MM.1S (cell line): ENCODE measurements around the gene NPC1L1.
"Not testable (repeated sequence)": the region's sequence is repeated elsewhere in the genome, so short reads cannot be mapped to it uniquely, and the experiment has no call there.

Experiments
- DNase-seq: peaks from one replicate; pipeline ENCODE4 v3.0.0-alpha.2; 2015
- H2AFZ ChIP-seq: fragments of 300-600 bp; sonication (generic); 2 replicates; pipeline ENCODE4 v1.6.0; 2016; ENCODE audit warnings: antibody characterized with exemption, low read length
- H3F3A ChIP-seq: fragments of 300-600 bp; sonication (generic); 2 replicates; pipeline ENCODE4 v1.6.1; 2016; ENCODE audit warnings: mild to moderate bottlenecking, antibody characterized with exemption, low read length, moderate library complexity, mixed read lengths; ENCODE audit not compliant: insufficient read depth
- H3K27ac ChIP-seq: fragments of 300-600 bp; sonication (generic); 2 replicates; pipeline ENCODE4 v1.5.1; 2016; ENCODE audit warnings: mild to moderate bottlenecking, low read length
- H3K27me3 ChIP-seq: fragments of 300-600 bp; sonication (generic); replicated peaks from 2 replicates; pipeline ENCODE4 v1.6.0; 2016; ENCODE audit warnings: low read length; ENCODE audit not compliant: insufficient read depth
- H3K36me3 ChIP-seq: fragments of 300-600 bp; sonication (generic); replicated peaks from 2 replicates; pipeline ENCODE4 v1.6.1; 2016; ENCODE audit warnings: mild to moderate bottlenecking, low read length, mixed read lengths; ENCODE audit not compliant: insufficient read depth
- H3K4me1 ChIP-seq: fragments of 300-600 bp; sonication (generic); 2 replicates; pipeline ENCODE4 v1.6.1; 2016; ENCODE audit warnings: low read length, mixed read lengths
- H3K4me2 ChIP-seq: fragments of 300-600 bp; sonication (generic); 2 replicates; pipeline ENCODE4 v1.6.0; 2016; ENCODE audit warnings: low read depth, low read length
- H3K4me3 ChIP-seq: fragments of 300-600 bp; sonication (generic); 2 replicates; pipeline ENCODE4 v1.5.1; 2016; ENCODE audit warnings: low read length, mixed read lengths
- H3K79me2 ChIP-seq: fragments of 300-600 bp; sonication (generic); 2 replicates; pipeline ENCODE4 v1.6.1; 2016; ENCODE audit warnings: mixed run types, low read length, mixed read lengths
- H3K9ac ChIP-seq: fragments of 300-600 bp; sonication (generic); 2 replicates; pipeline ENCODE4 v1.6.1; 2016; ENCODE audit warnings: low read length, mixed read lengths
- H3K9me2 ChIP-seq: fragments of 300-600 bp; sonication (generic); replicated peaks from 2 replicates; pipeline ENCODE4 v1.6.1; 2016; ENCODE audit warnings: mild to moderate bottlenecking, low read length, mixed read lengths; ENCODE audit not compliant: insufficient read depth
- H3K9me3 ChIP-seq: fragments of 300-600 bp; sonication (generic); replicated peaks from 2 replicates; pipeline ENCODE4 v1.6.1; 2016; ENCODE audit warnings: mild to moderate bottlenecking, low read length, mixed read lengths; ENCODE audit not compliant: insufficient read depth
- H4K20me1 ChIP-seq: fragments of 300-600 bp; sonication (generic); 2 replicates; pipeline ENCODE4 v1.6.1; 2016; ENCODE audit warnings: mild to moderate bottlenecking, low read length, moderate library complexity, mixed read lengths; ENCODE audit not compliant: insufficient read depth
- EZH2 ChIP-seq: fragments of 300-600 bp; sonication (generic); optimal IDR thresholded peaks from 2 replicates; pipeline ENCODE3; 2017; ENCODE audit warnings: low read depth, mild to moderate bottlenecking, antibody characterized with exemption, low read length, mixed read lengths
- EZH2phosphoT487 ChIP-seq: fragments of 300-600 bp; sonication (generic); IDR thresholded peaks from 2 replicates; pipeline ENCODE4 v1.6.1; 2018; ENCODE audit warnings: antibody characterized with exemption, low read length
- TF ChIP-seq, protein P1 (sequence below): fragments of 300-600 bp; sonication (generic); IDR thresholded peaks from 2 replicates; pipeline ENCODE4 v1.5.1; 2016; ENCODE audit warnings: antibody characterized with exemption, low read length, mixed read lengths

NPC1L1 gene

DNA sequence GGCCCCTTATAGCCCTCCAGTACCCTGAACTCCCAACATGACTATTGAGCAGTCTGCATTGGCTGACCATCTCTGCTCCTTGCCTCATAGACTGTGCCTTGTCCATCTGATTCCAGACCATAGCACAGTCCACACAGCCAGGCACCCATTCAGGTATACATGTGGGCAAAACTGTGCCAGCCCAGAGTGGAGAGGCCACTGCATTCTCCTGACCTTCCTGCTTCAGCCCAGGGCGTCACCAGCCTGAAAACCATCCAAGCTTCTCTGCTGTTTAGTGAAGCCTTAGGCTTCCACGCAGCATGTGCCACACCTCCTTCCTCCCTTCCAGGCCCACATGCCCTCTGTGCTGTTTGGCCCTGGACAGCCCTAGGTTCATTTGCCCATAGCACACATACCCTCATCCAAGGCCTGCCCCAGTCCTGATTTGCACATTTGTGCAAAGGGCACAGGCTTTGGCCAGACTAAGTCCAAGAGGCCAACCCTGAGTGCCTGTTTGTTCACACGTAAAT is 22.1 kb upstream of the NPC1L1 start:
- peaks cover 5% of the 10 kb centered on the region; the same call in 1 of the 2 replicates for H3K36me3 ChIP-seq
- DNase-seq: no peak
- H3F3A ChIP-seq: peaks cover 16% of the 10 kb centered on the region; the same call in 1 of the 2 replicates
- H3K4me3 ChIP-seq: no peak overlapping the region
- H3K9ac ChIP-seq: no peak overlapping the region
- H3K4me1 ChIP-seq: no peaks in the 10 kb centered on the region
- no peaks in the 10 kb centered on the region for H4K20me1 ChIP-seq
- no peaks in the 10 kb centered on the region for H3K27me3 ChIP-seq
- H3K27ac ChIP-seq: no peak overlapping the region
- no peaks in the 10 kb centered on the region for H3K9me3 ChIP-seq
- H2AFZ ChIP-seq: no peak overlapping the region
- no peak for TF ChIP-seq EZH2
- TF ChIP-seq EZH2phosphoT487: no peak
- TF ChIP-seq, protein P1, sequence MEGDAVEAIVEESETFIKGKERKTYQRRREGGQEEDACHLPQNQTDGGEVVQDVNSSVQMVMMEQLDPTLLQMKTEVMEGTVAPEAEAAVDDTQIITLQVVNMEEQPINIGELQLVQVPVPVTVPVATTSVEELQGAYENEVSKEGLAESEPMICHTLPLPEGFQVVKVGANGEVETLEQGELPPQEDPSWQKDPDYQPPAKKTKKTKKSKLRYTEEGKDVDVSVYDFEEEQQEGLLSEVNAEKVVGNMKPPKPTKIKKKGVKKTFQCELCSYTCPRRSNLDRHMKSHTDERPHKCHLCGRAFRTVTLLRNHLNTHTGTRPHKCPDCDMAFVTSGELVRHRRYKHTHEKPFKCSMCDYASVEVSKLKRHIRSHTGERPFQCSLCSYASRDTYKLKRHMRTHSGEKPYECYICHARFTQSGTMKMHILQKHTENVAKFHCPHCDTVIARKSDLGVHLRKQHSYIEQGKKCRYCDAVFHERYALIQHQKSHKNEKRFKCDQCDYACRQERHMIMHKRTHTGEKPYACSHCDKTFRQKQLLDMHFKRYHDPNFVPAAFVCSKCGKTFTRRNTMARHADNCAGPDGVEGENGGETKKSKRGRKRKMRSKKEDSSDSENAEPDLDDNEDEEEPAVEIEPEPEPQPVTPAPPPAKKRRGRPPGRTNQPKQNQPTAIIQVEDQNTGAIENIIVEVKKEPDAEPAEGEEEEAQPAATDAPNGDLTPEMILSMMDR: no peak
- no peak overlapping the region for H3K4me2 ChIP-seq
- 0 out of 2 replicates have a peak, but pooled peaks cover 6% of the 10 kb centered on the region for H3K79me2 ChIP-seq
- H3K9me2 ChIP-seq: no peaks in the 10 kb centered on the region

DNA sequence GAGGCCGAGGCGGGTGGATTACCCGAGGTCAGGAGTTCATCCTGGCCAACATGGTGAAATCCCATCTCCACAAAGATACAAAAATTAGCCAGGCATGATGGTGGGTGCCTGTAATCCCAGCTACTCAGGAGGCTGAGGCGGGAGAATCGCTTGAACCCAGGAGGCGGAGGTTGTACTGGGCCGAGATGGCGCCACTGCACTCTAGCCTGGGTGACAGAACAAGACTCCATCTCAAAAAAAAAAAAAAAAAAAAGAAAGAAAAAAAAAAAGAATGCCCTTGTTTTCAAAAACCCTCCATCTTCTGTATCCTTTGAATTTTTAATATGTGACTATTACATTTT is 21.5 kb upstream of the NPC1L1 start:
- H3K36me3 ChIP-seq, H2AFZ ChIP-seq, H3K9me2 ChIP-seq, H3K27ac ChIP-seq, H3F3A ChIP-seq, H3K9me3 ChIP-seq, H3K27me3 ChIP-seq, H3K4me2 ChIP-seq, DNase-seq, H3K9ac ChIP-seq, H4K20me1 ChIP-seq, H3K4me3 ChIP-seq, H3K4me1 ChIP-seq, H3K79me2 ChIP-seq: not testable (repeated sequence)

DNA sequence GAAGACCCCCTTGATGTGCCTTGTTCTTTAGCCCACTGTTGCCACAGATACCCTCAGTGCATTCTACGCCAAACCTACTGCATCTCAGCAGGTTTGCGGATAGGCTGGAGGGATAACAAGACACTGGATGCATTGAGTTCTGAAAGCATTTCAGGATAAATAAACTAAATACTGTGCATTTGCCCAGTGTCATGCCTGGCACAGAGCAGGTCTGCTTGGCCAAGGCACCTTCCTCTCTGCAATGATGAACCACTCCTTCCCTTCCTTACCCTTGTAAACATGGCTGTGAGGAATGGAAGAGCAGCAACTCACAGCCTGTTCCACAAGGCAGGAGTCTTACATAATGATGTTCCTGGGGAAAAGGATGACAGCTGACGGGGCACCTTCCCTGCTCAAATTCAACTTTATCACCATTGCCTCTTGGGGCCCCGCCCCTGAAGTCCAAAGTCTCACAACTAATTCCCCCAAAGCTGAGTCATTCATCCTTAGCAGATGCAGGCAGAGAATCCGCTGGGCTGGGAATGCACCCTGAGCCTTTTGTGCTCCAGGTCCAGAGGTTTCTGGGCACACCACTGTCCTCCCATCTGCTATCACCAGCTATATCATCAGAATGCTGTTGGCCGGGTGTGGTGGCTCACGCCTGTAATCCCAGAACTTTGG is 21.0 kb upstream of the NPC1L1 start:
- Histone ChIP-seq H4K20me1 (no peaks in the 10 kb centered on the region), H3K9me3 (no peaks in the 10 kb centered on the region), H3K4me2 (no peak overlapping the region), H3K79me2 (0 out of 2 replicates have a peak, but pooled peaks cover 6% of the 10 kb centered on the region), H3K4me1 (no peaks in the 10 kb centered on the region), H3K9ac (no peak overlapping the region), H3K4me3 (no peak overlapping the region), H2AFZ (no peak overlapping the region), H3K27me3 (no peaks in the 10 kb centered on the region), H3F3A (peaks cover 7% of the 10 kb centered on the region; the same call in 1 of the 2 replicates), H3K36me3 (no peaks in the 10 kb centered on the region), H3K9me2 (no peaks in the 10 kb centered on the region), H3K27ac (no peak overlapping the region)
- TF ChIP-seq, protein P1: no peak
- TF ChIP-seq EZH2: no peak
- no peak for TF ChIP-seq EZH2phosphoT487
- no peak for DNase-seq

DNA sequence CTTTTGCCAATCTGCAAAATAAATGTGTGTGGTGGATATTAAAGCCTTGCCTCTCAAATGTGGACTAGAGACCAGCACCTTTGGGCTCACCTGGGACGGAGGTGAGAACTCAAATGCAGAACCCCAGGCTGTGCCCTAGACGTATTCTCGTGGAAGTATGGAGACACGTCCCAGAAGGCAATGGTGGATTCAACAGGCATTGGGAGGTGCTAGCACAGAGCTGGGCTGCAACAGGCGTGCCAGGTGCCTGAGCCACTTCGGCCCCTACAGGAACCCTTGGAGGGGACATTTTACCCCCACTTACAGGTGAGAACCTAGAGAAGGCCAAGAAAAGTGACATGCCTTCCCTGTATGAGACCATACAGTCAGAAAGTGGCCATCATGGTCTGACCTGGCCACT is 20.4 kb upstream of the NPC1L1 start:
- Histone ChIP-seq H3K4me1 (no peaks in the 10 kb centered on the region), H3K9ac (no peak overlapping the region), H3K27me3 (no peaks in the 10 kb centered on the region), H3K27ac (no peak overlapping the region), H3K9me3 (no peaks in the 10 kb centered on the region), H3K36me3 (no peaks in the 10 kb centered on the region), H2AFZ (no peak overlapping the region), H3K4me3 (no peak overlapping the region), H3F3A (peaks cover 4% of the 10 kb centered on the region; the same call in 1 of the 2 replicates), H4K20me1 (no peaks in the 10 kb centered on the region), H3K9me2 (no peaks in the 10 kb centered on the region), H3K79me2 (0 out of 2 replicates have a peak, but pooled peaks cover 6% of the 10 kb centered on the region), H3K4me2 (no peak overlapping the region)
- DNase-seq: no peak
- TF ChIP-seq, protein P1: no peak
- TF ChIP-seq EZH2phosphoT487 (no peak), EZH2 (no peak)
